ENCODE data around the gene PRKAR2A. TPM values are rescaled to one million over a fixed set of nuclear protein-coding genes. Genes with fewer than 3 reads are reported as not detected.

Gene PRKAR2A
- total and polyA plus RNA-seq, 10 of the 15 experiments (the other 5 are each of a cell fraction or from before 2014, with no cell fraction given), result 9.8 to 46.2 (median 13.2) TPM

- TF ChIP-seq EP300 (IDR thresholded peaks at IDR 0.05; ENCODE audit: borderline replicate concordance in 1 of 2, control insufficient read depth in 1 of 2, low read depth in 2 of 2, low read length in 2 of 2), result no peak
- no peak for TF ChIP-seq PBX3 (IDR thresholded peaks at IDR 0.05; ENCODE audit: insufficient replicate concordance, low read depth, low read length)
- TF ChIP-seq, protein P1, sequence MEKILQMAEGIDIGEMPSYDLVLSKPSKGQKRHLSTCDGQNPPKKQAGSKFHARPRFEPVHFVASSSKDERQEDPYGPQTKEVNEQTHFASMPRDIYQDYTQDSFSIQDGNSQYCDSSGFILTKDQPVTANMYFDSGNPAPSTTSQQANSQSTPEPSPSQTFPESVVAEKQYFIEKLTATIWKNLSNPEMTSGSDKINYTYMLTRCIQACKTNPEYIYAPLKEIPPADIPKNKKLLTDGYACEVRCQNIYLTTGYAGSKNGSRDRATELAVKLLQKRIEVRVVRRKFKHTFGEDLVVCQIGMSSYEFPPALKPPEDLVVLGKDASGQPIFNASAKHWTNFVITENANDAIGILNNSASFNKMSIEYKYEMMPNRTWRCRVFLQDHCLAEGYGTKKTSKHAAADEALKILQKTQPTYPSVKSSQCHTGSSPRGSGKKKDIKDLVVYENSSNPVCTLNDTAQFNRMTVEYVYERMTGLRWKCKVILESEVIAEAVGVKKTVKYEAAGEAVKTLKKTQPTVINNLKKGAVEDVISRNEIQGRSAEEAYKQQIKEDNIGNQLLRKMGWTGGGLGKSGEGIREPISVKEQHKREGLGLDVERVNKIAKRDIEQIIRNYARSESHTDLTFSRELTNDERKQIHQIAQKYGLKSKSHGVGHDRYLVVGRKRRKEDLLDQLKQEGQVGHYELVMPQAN (conservative IDR thresholded peaks at IDR 0.05), result no peak
- no peak for TF ChIP-seq YY1 (IDR thresholded peaks at IDR 0.05; ENCODE audit: low read depth, low read length)
Observed at GRCh38 chr3:48894516-48894915, 46.8 kb upstream of the PRKAR2A start (continued).

- no TSS peak for BruUV-seq (replicated peaks)
- ATAC-seq, result no peak
- 98% methylated on average over 8 of the region's 8 CpGs for WGBS (ENCODE audit: insufficient coverage, insufficient replicate concordance, low lambda C conversion rate, missing lambda C conversion rate)
- Histone ChIP-seq H3K4me3 (no peak overlapping the region), H3K79me2 (ENCODE audit: control insufficient read depth, insufficient read depth, low read length) (no peaks in the 10 kb centered on the region), H3K36me3 (ENCODE audit: control insufficient read depth in 2 of 2, insufficient read depth in 2 of 2, low read length in 1 of 2) (no peaks in the 10 kb centered on the region), H4K20me1 (ENCODE audit: control insufficient read depth, insufficient read depth) (no peaks in the 10 kb centered on the region), H3K27me3 (replicated peaks in 1 of 2; ENCODE audit: control insufficient read depth in 2 of 2, insufficient read depth in 2 of 2, low read length in 1 of 2) (no peaks in the 10 kb centered on the region), H3K9ac (ENCODE audit: control insufficient read depth, insufficient read depth, low read length) (no peak overlapping the region), H3K4me1 (ENCODE audit: control insufficient read depth, insufficient read depth, low read length) (0 out of 2 replicates have a peak, but pooled peaks cover under 1% of the 10 kb centered on the region), H3K9me3 (replicated peaks; ENCODE audit: control insufficient read depth, insufficient read depth, low read length) (no peaks in the 10 kb centered on the region), H3K4me2 (ENCODE audit: control insufficient read depth, insufficient read depth) (no peak overlapping the region), H3K27ac (ENCODE audit: control insufficient read depth, insufficient read depth) (no peak overlapping the region), H2AFZ (ENCODE audit: control insufficient read depth, low read depth, low read length) (no peak overlapping the region)
- DNase-seq (ENCODE audit: low read depth, low spot score), result no peak
- ChIA-PET SMC1A (ENCODE audit: uncharacterized antibody, unreplicated experiment) (no interaction called here), RAD21 (ENCODE audit: unreplicated experiment) (no interaction called here), POLR2A (no interaction called here), CTCF (no interaction called here)
- in situ Hi-C loops (cut with MboI), result no loop called here
- intact Hi-C loops (cut with micrococcal nuclease; ENCODE audit: unreplicated experiment), result no loop called here
- no peak for FAIRE-seq
- TF ChIP-seq ZBTB40 (IDR thresholded peaks at IDR 0.05; ENCODE audit: borderline replicate concordance), result no peak
- TF ChIP-seq, protein P2, sequence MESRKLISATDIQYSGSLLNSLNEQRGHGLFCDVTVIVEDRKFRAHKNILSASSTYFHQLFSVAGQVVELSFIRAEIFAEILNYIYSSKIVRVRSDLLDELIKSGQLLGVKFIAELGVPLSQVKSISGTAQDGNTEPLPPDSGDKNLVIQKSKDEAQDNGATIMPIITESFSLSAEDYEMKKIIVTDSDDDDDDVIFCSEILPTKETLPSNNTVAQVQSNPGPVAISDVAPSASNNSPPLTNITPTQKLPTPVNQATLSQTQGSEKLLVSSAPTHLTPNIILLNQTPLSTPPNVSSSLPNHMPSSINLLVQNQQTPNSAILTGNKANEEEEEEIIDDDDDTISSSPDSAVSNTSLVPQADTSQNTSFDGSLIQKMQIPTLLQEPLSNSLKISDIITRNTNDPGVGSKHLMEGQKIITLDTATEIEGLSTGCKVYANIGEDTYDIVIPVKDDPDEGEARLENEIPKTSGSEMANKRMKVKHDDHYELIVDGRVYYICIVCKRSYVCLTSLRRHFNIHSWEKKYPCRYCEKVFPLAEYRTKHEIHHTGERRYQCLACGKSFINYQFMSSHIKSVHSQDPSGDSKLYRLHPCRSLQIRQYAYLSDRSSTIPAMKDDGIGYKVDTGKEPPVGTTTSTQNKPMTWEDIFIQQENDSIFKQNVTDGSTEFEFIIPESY (IDR thresholded peaks at IDR 0.05), result no peak
- TF ChIP-seq POLR2AphosphoS2 (IDR thresholded peaks at IDR 0.05; ENCODE audit: low read depth, low read length), result no peak
- no peak for TF ChIP-seq PAX5 (IDR thresholded peaks at IDR 0.05; ENCODE audit: borderline replicate concordance, low read depth, low read length)
- no peak for TF ChIP-seq NFIC (IDR thresholded peaks at IDR 0.05; ENCODE audit: low read depth, low read length)
- TF ChIP-seq CBX3 (IDR thresholded peaks at IDR 0.05; ENCODE audit: borderline replicate concordance, low read depth), result no peak
- TF ChIP-seq MAX (IDR thresholded peaks at IDR 0.05; ENCODE audit: low read depth, low read length), result no peak
- no peak for TF ChIP-seq FOXK2 (IDR thresholded peaks at IDR 0.05)
- TF ChIP-seq PAX8 (IDR thresholded peaks at IDR 0.05), result no peak
- no peak for TF ChIP-seq EED (IDR thresholded peaks at IDR 0.05; ENCODE audit: low read depth)
Observed at GRCh38 chr3:48891606-48892005, 43.9 kb upstream of the PRKAR2A start.
